ENCODE results near the gene NTNG2.

NTNG2 gene

GRCh38 chr9:132181796-132182313 lies 20.0 kb downstream of the NTNG2 start:
- Histone ChIP-seq H3K4me3 (ENCODE audit: low read depth, low read length) (no peak overlapping the region), H3K27me3 (replicated peaks) (peaks cover 55% of the 10 kb centered on the region), H3K36me3 (replicated peaks) (no peaks in the 10 kb centered on the region), H3K27ac (no peak overlapping the region)
- no peak for TF ChIP-seq CTCF (IDR thresholded peaks at IDR 0.05; ENCODE audit: low read depth, low read length, missing control alignments)
- no peak for DNase-seq
- in situ Hi-C loops (cut with HindIII; ENCODE audit: low pct_ligation_motif_present, low sequenced_read_pairs), result no loop called here

- TF ChIP-seq CTCF (IDR thresholded peaks at IDR 0.05; ENCODE audit: low read depth, low read length, missing control alignments), result peak; percentile 62
- in situ Hi-C loops (cut with HindIII; ENCODE audit: low pct_ligation_motif_present, low sequenced_read_pairs), result no loop called here
- Histone ChIP-seq H3K4me3 (ENCODE audit: low read depth, low read length) (no peak overlapping the region), H3K36me3 (replicated peaks) (no peaks in the 10 kb centered on the region), H3K27me3 (replicated peaks) (peaks cover 60% of the 10 kb centered on the region), H3K27ac (no peak overlapping the region)
- DNase-seq, result no peak
These were observed 20.6 kb downstream of the NTNG2 start for GRCh38 chr9:132182314-132183091.

- no peaks in the 10 kb centered on the region for H3K36me3 ChIP-seq (replicated peaks)
- no peak for DNase-seq
- TF ChIP-seq CTCF (IDR thresholded peaks at IDR 0.05; ENCODE audit: low read depth, low read length, missing control alignments), result no peak
- H3K27me3 ChIP-seq (replicated peaks), result peaks cover 65% of the 10 kb centered on the region
- H3K4me3 ChIP-seq (ENCODE audit: low read depth, low read length), result no peak overlapping the region
- in situ Hi-C loops (cut with HindIII; ENCODE audit: low pct_ligation_motif_present, low sequenced_read_pairs), result no loop called here
- H3K27ac ChIP-seq, result no peak overlapping the region
These were observed 21.3 kb downstream of the NTNG2 start for GRCh38 chr9:132183134-132183533.

DNA sequence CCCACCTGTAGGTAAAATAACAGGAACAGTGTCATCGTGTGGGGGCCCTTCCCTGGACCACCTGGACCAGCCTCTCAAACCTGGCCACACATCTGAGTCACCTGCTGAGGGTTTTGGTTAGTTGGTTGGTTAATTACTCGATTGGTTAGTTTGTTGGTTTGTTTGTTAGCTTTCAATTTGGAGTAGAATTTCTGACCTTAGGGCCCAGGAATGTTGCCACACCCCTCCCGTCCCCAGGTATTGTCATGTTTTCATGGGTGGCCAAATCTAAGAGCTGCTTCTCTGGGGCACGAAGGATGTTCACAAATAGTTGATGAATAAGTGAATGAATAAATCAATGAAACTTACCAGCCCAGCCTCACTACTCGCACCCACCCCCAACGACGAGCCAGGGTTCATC lies 21.9 kb downstream of the NTNG2 start:
- DNase-seq, result no peak
- Histone ChIP-seq H3K4me3 (ENCODE audit: low read depth, low read length) (no peak overlapping the region), H3K27ac (no peak overlapping the region), H3K27me3 (replicated peaks) (peaks cover 69% of the 10 kb centered on the region), H3K36me3 (replicated peaks) (no peaks in the 10 kb centered on the region)
- no peak for TF ChIP-seq CTCF (IDR thresholded peaks at IDR 0.05; ENCODE audit: low read depth, low read length, missing control alignments)
- in situ Hi-C loops (cut with HindIII; ENCODE audit: low pct_ligation_motif_present, low sequenced_read_pairs), result no loop called here

- Histone ChIP-seq H3K4me3 (ENCODE audit: low read depth, low read length) (no peak overlapping the region), H3K36me3 (replicated peaks) (no peaks in the 10 kb centered on the region), H3K27ac (no peak overlapping the region), H3K27me3 (replicated peaks) (peaks cover 69% of the 10 kb centered on the region)
- TF ChIP-seq CTCF (IDR thresholded peaks at IDR 0.05; ENCODE audit: low read depth, low read length, missing control alignments), result no peak
- no peak for DNase-seq
- in situ Hi-C loops (cut with HindIII; ENCODE audit: low pct_ligation_motif_present, low sequenced_read_pairs), result no loop called here
These were observed 22.3 kb downstream of the NTNG2 start for GRCh38 chr9:132184124-132184523.
